ENCODE measurements around the gene PXT1. TPM values are rescaled to one million over a fixed set of nuclear protein-coding genes. Genes with fewer than 3 reads are reported as not detected.
A peak's percentile ranks its signal among the peaks of the same experiment; 100 is the strongest.

PXT1 gene
- total RNA-seq, 1 donor from 2014 or later: not detected

GRCh38 chr6:36340618-36341454, 101.8 kb downstream of the PXT1 start:
- H3K27ac ChIP-seq: no peak overlapping the region
- H3K4me1 ChIP-seq: peaks cover 1% of the 10 kb centered on the region
- H3K27me3 Mint-ChIP-seq (ENCODE audit: insufficient read depth, low read depth): peaks cover 10% of the 10 kb centered on the region
- H3K79me2 ChIP-seq (ENCODE audit: low read depth): no peaks in the 10 kb centered on the region
- H3K27ac Mint-ChIP-seq: peak overlapping the region; percentile 74
- H3K36me3 ChIP-seq: no peaks in the 10 kb centered on the region
- H4K20me1 ChIP-seq (ENCODE audit: low read depth): no peaks in the 10 kb centered on the region
- no peak overlapping the region for H3K9ac ChIP-seq
- H2AFZ ChIP-seq (replicated peaks): peak overlapping the region; percentile 70
- peak; percentile 82 for DNase-seq (ENCODE audit: low spot score)
- no peaks in the 10 kb centered on the region for H3K9me3 Mint-ChIP-seq
- no peaks in the 10 kb centered on the region for H3F3A ChIP-seq (ENCODE audit: low read depth)
- peaks cover 29% of the 10 kb centered on the region for H3K27me3 ChIP-seq
- peak overlapping the region; percentile 75 for H3K4me3 Mint-ChIP-seq
- H3K4me1 Mint-ChIP-seq: peaks cover 13% of the 10 kb centered on the region
- peak overlapping the region; percentile 53 for H3K4me2 ChIP-seq
- peak; percentile 98 for TF ChIP-seq CTCF (IDR thresholded peaks at IDR 0.05)
- peak; percentile 39 for TF ChIP-seq EZH2 (IDR thresholded peaks at IDR 0.05)
- no peak for TF ChIP-seq EZH2phosphoT487 (IDR thresholded peaks at IDR 0.05)
- peak overlapping the region; percentile 15 for H3K4me3 ChIP-seq
- no peaks in the 10 kb centered on the region for H3K9me3 ChIP-seq (ENCODE audit: low read depth)
- no peaks in the 10 kb centered on the region for H3K36me3 Mint-ChIP-seq

Small RNAs within 50 kb of the gene (small RNA-seq; reads per million reads assigned to genes)
- not detected for gene RN7SL502P

Other genes with a start within 250 kb of the PXT1 start
- 14.1 and 25.6 TPM in 2 replicates for gene BRPF3, start 246.1 kb downstream of the PXT1 start, total RNA-seq (ENCODE audit: low replicate concordance)
- not detected in 2 replicates for gene PNPLA1, start 172.8 kb downstream of the PXT1 start, total RNA-seq (ENCODE audit: low replicate concordance)
- gene BNIP5, start 106.0 kb downstream of the PXT1 start, total RNA-seq (ENCODE audit: low replicate concordance): not detected in 2 replicates
- 0.09 and 0.11 TPM in 2 replicates for gene ETV7, start 55.2 kb downstream of the PXT1 start, total RNA-seq (ENCODE audit: low replicate concordance)
- 37.7 and 41.3 TPM in 2 replicates for gene KCTD20, start 146 bp upstream of the PXT1 start, total RNA-seq (ENCODE audit: low replicate concordance)
- 26.1 and 31.9 TPM in 2 replicates for gene STK38, start 104.6 kb upstream of the PXT1 start, total RNA-seq (ENCODE audit: low replicate concordance)
- 267 and 297 TPM in 2 replicates for gene SRSF3, start 151.5 kb upstream of the PXT1 start, total RNA-seq (ENCODE audit: low replicate concordance)
- gene CDKN1A, start 235.9 kb upstream of the PXT1 start, total RNA-seq (ENCODE audit: low replicate concordance): 7.0 and 14.1 TPM in 2 replicates

Data from neural progenitor cell (in vitro differentiated cells).